ENCODE data around the gene MAPKAPK5.

MAPKAPK5 gene

GRCh38 chr12:111887926-111888745, 46.1 kb downstream of the MAPKAPK5 start:
- no peak for DNase-seq

DNA sequence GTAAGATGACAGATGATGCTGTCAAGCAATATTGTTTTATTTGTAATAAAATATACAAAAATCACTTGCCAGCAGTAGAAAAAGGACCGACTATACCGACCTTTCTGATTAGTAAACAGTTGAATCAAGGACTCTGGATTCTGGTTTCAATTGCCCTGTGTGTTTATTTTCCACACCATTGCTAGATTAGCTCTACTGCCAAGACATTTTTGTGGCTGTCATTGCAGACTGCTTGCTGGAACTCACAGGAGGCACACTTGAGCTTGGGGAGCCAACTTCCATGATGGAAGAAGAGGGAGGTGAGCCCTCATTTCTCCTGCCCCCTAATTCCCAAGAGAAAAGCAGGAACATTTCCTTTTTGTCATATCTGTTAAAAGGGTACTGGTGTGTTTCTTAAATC, 51.3 kb downstream of the MAPKAPK5 start:
- DNase-seq: no peak

- DNase-seq: no peak
Measured at GRCh38 chr12:111894556-111894955, 52.5 kb downstream of the MAPKAPK5 start.

DNA sequence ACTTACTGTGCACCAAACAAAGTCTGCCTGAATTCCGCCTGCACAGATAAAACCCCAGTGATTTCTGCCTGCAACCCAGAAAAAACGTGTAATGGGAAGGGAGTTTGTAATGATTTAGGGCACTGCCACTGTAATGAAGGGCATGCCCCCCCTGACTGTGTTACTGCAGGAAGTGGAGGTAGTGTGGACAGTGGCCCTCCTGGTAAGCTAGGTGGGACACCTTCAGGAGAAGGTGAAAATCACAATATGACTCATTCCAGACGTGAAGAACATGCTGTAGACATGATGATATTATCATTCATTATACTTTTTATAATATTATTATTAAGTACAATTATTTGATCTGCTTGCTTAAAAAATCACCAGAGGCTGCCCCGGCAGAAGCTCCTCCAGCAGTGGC, 59.2 kb downstream of the MAPKAPK5 start:
- no peak for DNase-seq

DNA sequence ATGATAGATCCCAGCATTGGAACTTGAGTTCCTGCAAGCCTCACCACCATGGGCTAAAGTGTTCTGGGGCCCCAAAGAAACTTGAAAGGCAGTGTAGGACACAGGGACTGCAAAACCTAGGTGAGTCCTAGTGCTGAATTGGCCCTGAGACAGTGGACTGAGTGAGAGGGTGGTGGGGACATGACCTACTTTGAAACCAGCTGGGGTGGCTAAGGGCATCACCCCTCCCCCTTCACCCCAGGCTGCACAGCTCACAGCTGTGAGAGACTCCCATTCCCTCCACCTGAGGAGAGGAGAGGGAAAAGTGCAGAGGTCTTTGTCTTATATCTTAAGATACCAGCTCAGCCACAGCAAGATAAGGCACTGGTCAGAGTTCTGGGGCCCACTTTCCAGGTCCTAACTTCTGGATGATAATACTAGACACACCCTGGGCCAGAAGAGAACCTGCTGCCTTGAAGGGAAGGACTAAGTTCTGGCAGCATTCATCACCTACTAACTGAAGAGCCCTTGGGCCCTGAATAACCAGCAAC, 62.5 kb downstream of the MAPKAPK5 start:
- no peak for DNase-seq

GRCh38 chr12:111905502-111905901, 63.5 kb downstream of the MAPKAPK5 start:
- no peak for DNase-seq

DNA sequence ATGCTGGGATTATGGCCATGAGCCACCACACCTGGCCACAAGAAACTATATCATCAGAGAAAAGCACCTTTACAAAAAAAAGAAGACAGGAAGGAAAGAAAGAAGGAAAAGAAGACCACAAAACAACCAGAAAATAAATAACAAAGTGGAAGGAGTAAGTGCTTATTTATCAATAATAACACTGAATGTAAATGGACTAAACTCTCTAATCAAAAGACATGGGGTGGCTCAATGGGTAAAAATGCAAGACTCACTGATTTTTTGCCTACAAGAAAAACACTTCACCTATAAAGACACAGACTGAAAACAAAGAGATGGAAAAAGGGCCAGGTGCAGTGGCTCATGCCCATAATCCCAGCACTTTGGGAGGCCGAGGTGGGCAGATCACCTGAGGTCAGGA, 65.7 kb downstream of the MAPKAPK5 start:
- DNase-seq: no peak

- DNase-seq: no peak
Measured at GRCh38 chr12:111925171-111925570, 83.1 kb downstream of the MAPKAPK5 start.

GRCh38 chr12:111926631-111927030, 84.6 kb downstream of the MAPKAPK5 start:
- no peak for DNase-seq

DNA sequence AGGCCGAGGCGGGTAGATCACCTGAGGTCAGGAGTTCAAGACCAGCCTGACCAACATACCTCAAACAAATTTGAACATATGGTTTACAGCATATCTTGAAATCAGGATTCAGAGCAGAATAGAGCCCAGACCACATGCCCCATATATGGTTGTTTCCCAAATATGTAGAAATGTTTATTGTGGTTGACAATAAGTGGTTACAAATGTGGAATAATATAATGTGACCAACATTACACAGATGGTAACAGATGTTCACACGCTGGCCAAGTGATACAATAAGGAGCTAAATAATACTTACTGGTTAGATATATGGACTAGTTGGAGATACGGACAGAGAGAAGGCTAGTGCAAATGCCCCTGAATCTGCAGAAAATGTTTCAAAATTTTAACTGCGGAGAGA, 85.3 kb downstream of the MAPKAPK5 start:
- no peak for DNase-seq

GRCh38 chr12:111932241-111932640, 90.2 kb downstream of the MAPKAPK5 start:
- no peak for DNase-seq

DNA sequence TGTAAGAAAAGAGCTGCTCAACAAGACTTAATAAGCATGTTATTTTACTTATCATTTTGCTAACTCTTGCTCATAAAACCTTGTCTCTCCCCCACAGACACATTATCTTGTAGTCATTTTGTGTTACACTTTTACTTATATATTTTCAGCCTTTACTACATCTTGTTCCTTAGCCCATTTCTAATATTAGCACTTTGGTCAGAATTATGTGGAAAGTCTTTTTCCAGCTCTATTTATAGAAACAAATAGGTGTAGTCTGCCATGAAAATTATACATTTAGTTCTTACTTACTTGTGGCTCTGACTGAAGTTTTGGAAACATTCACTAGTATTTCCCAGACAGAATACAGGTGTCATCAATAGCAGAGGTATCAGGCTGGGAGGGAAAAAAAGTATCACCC, 94.8 kb downstream of the MAPKAPK5 start:
- DNase-seq: no peak

DNA sequence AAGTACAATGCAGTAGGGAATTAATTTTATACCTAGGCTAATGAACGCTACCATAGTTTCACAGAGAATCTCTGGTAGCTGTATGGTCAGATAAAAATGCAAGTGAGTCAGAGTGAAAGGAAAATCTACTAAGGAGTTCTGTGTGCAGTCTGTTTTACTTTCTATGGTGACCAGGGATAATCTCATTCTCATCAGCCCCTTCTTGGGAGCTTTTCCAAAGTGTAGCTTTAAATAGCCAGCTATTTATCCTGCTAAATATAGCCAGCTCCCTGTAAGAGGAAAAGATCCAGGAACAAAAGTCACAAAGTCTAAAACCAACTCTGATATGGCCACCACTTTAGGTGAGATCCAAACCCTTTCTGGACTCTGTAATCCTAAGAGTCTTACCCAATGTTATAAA, 95.4 kb downstream of the MAPKAPK5 start:
- DNase-seq: no peak

GRCh38 chr12:111942557-111942956, 100.5 kb downstream of the MAPKAPK5 start:
- DNase-seq: no peak

- no peak for DNase-seq
Measured at GRCh38 chr12:111943929-111944328, 101.9 kb downstream of the MAPKAPK5 start.

DNA sequence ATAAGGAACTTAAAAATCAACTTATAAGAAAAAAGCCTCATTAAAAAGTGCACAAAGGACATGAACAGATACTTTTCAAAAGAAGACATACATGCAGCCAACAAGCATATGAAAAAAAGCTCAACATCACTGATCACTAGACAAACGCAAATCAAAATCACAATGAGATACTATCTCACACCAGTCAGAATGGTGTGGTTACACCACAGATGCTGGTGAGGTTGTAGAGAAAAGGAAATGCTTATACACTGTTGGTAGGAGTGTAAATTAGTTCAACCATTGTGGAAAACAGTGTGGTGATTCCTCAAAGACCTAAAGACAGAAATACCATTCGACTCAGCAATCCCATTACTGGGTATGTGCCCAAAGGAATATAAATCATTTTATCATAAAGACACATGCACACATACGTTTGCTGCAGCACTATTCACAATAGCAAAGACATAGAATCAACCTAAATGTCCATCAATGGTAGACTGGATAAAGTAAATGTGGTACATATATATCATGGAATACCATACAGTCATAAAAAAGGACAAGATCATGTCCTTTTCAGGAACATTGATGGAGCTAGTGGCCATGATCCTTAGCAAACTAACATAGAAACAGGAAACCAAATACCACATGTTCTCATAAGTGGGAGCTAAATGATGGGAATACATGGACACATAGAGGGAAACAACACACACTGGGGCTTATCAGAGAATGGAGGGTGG, 109.1 kb downstream of the MAPKAPK5 start:
- peak in 1 of 2 donors; percentile 45 for DNase-seq
